Measurements from ENCODE around the gene OR5AU1.

DNA sequence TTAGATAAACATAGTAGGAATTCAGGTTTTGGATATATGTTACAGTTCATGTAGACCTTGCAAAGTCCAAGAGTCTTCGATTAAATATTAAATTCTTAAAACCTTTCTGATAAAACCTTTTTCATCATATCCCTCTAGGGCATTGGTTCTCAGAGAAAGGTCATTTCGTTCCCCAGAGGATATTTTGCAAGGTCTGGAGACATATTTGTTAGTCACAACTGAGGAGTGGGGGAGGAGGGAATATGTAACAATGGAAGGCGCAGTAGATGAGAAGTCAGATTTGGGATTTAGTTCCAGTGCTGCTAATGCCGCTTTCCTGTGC, 49.7 kb downstream of the OR5AU1 start:
- TF ChIP-seq, protein P1, sequence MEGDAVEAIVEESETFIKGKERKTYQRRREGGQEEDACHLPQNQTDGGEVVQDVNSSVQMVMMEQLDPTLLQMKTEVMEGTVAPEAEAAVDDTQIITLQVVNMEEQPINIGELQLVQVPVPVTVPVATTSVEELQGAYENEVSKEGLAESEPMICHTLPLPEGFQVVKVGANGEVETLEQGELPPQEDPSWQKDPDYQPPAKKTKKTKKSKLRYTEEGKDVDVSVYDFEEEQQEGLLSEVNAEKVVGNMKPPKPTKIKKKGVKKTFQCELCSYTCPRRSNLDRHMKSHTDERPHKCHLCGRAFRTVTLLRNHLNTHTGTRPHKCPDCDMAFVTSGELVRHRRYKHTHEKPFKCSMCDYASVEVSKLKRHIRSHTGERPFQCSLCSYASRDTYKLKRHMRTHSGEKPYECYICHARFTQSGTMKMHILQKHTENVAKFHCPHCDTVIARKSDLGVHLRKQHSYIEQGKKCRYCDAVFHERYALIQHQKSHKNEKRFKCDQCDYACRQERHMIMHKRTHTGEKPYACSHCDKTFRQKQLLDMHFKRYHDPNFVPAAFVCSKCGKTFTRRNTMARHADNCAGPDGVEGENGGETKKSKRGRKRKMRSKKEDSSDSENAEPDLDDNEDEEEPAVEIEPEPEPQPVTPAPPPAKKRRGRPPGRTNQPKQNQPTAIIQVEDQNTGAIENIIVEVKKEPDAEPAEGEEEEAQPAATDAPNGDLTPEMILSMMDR (IDR thresholded peaks at IDR 0.05; ENCODE audit: poor library complexity): no peak
- TF ChIP-seq EZH2phosphoT487 (IDR thresholded peaks at IDR 0.05; ENCODE audit: low read depth, severe bottlenecking, unreplicated experiment): no peak
- no peak for TF ChIP-seq EZH2 (IDR thresholded peaks at IDR 0.05; ENCODE audit: borderline replicate concordance)

Data from hepatocyte (in vitro differentiated cells).